ENCODE results near the gene DVL3.
"Not testable (repeated sequence)": the region's sequence is repeated elsewhere in the genome, so short reads cannot be mapped to it uniquely, and the experiment has no call there.

The DVL3 gene

DNA sequence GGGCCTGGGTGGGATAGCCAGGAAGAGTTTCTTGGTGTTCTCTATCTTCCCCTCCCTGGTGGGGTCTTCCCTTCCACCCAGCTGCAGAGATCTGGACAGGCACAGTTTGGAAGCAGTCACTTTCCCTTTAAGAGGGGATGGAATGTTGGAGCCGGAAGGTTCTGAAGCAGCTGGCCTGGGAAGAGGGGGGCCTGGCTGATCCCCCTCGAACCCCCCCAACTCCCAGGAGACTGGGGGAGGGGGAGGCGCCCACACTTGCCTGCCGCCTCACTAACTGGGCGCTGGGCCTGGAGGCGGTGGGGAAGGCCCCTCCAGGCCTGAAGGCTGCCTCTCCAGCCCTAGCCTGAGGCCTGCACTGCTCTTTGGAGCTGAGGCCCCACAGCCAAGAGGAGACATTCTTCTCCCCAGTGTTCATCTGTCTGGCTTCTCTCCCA, 1.4 kb downstream of the DVL3 start:
- DNase-seq: peak; percentile 56 to 57

DNA sequence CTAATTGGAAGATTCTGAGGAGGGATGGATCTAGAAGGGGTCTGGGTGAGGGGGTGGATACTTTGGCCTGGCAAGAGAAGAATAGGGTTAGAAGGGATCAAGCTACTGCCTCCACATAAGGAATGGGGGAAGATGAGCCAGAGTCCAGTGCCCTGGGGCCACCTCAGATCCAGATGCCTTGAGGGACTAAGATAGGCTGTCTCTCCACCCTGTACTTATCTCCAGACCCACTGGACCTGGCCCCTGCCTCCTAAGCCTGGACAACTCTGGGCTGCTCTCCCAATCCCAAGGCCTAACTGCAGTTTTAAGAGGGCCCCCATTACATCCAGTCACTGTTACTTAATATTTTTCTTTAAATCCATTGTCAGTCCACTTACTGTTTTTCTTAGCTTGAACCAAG, 2.0 kb downstream of the DVL3 start:
- no peak for DNase-seq

DNA sequence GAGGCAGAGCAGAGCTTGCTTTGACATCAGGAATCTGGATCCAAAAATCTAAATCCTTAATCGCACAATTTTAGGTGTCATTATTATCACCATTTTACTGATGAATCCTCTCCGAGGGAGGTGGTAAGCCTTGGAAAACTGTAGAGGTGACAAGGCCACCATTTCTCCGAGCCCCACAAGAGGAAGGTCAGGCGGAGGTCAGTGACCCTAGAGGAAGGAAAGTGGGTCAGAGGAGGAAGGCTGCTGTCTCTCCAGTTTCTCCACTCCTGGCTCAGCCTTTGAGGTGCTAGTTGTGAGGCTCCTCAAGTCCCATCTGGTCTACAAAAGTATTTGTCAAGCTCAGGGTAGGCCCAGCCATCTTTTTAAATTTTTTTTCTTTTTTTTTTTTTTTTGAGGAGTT, 3.2 kb downstream of the DVL3 start:
- DNase-seq: no peak

DNA sequence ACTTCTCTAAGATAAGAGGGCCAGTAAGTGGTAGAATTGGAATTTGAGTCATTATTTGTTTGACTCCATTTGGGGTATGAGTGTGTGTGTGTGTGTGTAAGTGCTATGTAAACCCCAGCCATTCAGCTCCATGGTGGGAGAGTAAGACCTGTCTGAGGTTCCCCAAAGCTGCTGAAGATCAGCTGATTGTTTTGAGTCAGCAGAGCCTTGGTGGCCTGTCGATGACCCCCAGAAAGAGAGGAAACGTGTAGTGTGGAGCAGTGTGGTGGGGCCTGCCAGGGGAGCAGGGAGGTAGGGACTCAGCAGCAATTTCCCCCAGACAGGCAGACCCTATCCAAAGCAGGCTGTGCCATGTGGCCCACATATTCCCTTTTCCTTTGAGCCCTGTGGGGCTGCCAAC, 5.3 kb downstream of the DVL3 start:
- DNase-seq: no peak

DNA sequence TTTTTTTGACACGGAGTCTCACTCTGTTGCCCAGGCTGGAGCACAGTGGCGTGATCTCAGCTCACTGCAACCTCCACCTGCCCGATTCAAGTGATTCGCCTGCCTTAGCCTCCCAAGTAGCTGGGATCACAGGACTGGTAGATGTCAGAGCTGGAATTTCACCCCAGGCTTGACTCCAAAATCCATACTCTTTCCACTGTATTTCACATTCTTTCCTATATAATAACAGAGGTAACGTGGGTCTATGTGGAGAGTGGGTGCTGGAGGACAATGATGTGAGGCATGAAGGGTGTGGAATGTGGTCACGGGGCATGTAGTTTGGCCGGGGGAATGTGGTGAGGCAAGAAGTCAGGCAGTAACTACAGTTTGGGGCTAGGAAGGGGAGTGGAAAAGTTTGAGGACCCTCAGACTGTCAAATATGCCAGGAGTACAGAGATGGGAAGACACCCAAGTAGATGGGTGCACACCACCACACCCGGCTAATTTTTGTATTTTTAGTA, 7.4 kb downstream of the DVL3 start:
- not testable (repeated sequence) for DNase-seq

DNA sequence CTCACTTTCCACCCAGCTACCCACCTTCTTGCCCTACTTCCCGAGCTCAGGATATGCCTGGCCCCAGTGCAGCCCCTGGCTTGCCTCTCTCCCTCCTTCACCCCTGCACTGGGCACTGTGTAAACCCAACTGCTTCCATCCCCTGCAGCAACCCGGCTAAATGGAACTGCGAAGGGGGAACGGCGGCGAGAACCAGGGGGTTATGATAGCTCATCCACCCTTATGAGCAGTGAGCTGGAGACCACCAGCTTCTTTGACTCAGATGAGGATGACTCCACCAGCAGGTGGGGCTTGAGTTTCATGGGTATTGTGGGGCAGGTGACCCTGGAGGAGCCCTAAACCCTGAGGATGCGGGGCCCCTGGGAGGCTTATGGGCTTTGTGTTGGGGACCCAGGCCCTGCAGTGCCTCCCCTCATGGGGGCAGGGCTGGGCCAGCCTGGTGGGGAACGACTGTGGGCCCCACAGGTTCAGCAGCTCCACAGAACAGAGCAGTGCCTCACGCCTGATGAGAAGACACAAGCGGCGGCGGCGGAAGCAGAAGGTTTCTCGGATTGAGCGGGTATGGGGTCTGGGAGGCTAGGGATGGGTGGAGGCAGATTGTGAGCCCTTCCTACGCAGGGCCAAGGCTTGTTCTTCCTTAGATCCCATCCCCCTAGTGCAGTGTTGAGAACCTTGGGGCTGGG, 9.6 kb downstream of the DVL3 start:
- DNase-seq: no peak

DNA sequence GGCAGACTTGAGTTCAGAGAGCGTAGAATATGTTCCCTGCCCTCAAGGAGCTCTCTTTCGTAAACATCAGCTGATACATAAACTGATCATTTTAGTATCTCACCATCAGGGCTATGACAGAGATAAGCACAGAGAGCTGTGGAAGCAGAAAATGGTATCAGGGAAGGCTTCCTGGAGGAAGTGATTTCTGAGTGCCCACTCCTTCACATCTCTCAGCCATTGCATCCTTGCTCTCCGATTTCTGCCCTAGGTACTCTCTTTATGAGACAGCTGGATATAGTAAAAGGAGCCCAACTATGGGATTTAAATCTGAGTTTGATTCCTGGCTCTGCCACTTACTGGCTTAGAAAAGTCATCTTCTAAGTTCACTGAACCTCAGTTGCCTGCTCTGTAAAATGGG, 10.4 kb downstream of the DVL3 start:
- no peak for DNase-seq

DNA sequence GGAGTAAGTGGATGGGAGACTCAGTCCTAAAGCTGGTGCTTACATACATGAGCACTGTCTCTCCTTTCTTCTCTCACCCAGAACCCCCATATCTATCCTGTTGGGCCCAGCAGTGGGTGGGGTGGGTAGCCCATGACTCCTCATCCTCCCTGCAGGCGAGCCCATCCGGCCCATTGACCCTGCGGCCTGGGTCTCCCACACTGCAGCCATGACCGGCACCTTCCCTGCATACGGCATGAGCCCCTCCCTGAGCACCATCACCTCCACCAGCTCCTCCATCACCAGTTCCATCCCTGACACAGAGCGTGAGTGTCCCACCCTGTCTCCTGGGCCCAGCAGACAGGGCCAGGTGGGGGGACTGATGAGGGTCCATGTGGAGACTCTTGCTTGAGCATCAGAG, 11.5 kb downstream of the DVL3 start:
- DNase-seq: no peak

DNA sequence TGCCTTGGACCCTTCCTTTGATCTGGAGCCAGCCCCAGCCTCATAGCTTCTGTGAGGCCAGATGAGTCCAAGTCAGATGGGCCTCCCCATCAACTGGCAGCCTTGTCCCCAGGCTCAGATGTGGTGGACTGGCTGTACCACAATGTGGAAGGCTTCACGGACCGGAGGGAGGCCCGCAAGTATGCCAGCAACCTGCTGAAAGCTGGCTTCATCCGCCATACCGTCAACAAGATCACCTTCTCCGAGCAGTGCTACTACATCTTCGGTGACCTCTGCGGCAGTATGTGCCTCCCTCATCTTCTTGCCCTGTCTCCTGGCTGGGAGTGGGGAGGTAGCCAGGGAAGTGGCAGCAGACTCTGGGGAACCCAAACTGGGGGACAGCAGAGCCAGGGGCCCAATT, 12.6 kb downstream of the DVL3 start:
- DNase-seq: no peak

DNA sequence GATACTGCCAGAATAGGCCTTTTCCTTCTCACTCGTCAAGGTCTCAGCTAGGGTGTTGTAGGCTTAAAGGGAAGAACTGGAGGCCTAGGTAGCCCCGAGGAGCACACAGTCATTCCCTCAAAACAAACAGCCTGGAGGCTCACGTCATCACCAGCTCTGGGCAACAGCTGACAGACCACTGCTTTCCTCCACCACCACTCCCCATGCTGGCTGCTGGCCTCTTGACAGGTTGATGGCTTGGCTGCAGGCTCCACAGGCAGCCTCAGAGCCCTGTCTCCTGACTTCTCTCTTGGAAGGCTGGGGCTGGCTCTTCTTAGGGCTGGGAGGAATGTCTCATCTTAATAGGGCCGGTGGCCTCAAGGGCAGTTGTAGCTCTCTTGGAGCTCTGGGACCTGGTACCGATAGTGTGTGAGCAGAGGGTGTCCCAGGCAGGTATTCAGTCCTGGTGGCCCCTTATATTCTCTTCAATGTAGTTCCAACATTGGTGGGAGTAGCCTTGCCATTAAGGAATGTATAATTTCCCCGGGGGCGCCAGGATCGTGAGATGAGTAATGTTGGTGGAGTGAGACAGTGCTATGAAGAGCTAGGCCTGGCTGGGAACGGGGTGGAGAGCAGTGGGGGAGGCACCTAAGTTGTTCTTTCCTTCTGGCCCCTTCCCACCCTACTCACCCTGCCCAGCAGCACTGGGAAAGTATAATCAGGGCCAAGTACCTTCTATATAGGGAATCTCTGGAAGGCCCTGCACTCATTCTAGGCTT, 13.4 kb downstream of the DVL3 start:
- no peak for DNase-seq

DNA sequence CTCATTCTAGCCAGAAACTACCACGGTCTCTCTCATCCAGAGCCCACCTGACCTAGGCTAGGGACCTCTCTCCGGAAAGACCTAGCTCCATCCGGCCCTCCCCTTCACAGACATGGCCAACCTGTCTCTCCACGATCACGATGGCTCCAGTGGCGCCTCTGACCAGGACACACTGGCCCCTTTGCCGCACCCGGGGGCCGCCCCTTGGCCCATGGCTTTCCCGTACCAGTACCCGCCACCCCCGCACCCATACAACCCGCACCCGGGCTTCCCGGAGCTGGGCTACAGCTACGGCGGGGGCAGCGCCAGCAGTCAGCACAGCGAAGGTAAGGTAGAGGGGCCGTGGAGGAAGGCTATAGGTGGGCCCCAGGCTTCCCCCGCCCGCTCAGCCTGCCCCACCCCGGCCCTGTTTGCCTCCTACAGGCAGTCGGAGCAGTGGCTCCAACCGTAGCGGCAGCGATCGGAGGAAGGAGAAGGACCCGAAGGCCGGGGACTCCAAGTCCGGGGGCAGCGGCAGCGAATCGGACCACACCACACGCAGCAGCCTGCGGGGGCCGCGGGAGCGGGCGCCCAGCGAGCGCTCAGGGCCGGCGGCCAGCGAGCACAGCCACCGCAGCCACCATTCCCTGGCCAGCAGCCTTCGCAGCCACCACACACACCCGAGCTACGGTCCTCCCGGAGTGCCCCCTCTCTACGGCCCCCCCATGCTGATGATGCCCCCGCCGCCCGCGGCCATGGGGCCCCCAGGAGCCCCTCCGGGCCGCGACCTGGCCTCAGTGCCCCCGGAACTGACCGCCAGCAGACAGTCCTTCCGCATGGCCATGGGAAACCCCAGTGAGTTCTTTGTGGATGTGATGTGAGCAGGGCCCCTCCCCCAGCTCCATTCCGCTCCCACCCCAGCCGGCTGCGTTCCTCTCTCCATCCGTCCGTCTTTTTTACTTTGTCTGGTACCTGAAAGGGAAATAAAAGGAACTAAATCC, 15.0 kb downstream of the DVL3 start:
- DNase-seq: no peak

DNA sequence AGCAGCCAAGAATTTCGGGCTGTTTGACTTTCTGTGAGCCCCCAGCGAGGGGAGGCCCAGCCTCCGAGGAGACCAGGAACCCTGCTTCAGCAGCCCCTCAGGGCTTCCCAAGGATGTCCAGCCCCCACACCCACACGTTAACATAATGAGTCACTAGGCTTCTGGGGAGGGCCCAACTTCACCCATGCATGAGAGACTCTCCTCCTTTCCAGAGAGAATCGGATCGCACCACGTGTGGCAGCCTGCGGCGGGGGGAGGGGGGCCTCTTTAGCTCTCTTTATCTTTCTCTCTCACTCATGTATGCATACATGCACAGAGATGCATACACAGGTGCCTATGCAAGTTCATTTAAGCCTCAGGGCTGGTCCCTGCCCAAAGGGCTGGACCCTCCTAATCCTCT, 16.4 kb downstream of the DVL3 start:
- no peak for DNase-seq

DNA sequence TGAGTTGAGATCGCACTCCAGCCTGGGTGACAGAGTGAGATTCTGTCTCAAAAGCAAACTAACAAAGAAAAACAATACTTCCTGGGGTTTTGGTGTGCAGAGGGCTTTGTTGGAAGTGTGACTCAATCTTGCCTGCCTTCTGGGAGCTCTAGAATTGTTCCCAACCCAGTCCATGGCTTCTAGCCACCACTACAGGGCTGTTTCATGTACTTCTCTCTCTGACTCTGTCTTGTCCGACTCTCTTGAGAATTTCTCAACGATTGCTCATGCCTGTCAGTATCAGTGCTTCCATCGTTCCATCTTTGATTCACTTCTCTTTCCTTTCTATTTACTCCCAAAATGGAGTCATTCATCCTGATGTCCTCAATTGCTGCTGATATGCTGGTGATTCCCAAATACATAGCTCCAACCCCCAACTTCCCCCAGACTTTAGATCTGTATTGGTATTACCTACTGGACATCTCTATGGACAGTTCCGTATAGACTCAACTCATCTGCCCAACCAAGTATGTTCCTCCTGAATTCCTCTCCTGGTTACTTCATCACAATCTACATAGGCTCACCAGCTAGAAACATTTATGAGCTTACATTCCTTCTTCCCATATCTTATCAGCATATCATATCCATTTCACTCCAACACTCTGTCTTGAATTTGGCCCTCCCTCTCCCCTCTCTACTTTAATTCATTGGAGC, 17.6 kb downstream of the DVL3 start:
- no peak for DNase-seq

DNA sequence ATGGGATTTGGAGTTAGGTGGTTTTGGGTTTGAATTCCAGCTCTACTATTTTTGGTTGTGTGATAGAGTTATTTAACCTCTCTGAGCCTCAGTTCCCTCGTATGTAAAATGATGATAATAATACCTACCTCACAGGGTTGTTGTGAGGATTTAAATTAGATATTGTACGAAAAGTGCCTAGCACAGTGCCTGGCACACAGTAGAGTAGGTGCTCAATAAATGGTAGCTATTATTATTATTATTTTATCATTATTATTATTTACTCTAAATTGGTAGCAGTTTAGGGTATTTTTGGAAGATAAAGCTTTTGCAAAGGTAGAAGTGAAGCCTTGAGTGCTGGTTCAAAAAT, 18.2 kb downstream of the DVL3 start:
- DNase-seq: no peak

DNA sequence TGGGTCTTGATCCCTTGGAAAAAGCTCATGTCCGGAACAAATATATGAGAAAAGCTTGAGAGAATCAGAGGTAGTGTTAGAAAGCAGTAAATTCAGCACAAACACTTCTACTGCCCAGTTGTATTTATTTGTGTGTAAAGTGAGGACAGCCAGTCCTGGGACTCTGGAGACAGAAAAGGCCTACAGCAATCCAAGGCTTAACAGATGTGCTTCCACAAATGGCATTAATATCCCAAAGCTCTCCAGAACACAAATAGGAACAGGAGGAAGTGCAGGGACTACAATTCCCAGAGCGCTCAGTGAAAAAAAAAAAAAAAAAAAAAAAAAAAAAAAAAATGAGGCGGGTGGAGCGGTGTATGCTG, 19.1 kb downstream of the DVL3 start:
- no peak for DNase-seq

DNA sequence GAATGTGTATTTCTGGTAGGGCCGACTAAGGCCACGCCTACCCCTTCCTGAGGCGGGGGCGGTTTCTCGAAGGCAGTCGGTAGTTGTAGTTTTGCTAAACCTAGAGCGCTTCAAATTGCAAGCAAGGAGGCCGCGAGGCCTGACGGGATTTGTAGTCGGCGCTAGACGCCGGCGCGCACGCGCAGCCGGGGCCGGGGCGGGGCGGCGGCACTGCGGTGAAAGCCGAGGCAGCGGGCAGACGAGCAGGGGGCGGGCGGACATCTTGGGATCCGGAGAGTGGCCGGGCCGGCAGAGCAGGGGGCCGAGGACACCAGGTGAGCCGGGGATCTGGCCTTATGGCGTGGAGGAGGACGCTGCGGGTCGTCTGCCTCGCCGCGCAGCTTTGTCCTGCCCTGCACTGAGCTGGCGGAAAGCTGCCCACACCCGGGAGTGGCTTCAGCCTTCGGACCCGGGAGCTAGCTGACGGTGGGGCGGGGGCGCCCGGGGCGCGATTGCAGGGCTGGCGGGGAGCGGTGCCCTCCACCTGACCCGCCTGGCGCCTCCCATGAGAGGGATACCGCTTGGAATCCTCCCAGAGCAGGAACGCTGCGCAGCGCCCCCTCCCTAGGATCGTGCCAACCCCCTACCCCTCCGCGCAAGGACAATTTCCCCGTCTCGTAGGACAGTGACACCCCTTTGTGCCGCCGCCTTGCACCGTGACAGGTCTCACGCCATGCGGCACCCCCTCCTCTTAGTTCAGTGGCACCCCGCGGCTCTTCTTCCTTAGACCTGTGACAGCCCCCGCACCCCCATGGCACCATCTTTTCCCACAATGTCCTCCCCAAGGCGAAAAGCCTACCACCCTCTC, 19.7 kb downstream of the DVL3 start, which contains the start of gene AP2M1:
Gene AP2M1, plus strand, starts transcription at position 210 of the 847 bp plus-strand sequence. CDS start 2,139 bp downstream, outside the sequence.
- DNase-seq: peak; percentile 97 to 99

DNA sequence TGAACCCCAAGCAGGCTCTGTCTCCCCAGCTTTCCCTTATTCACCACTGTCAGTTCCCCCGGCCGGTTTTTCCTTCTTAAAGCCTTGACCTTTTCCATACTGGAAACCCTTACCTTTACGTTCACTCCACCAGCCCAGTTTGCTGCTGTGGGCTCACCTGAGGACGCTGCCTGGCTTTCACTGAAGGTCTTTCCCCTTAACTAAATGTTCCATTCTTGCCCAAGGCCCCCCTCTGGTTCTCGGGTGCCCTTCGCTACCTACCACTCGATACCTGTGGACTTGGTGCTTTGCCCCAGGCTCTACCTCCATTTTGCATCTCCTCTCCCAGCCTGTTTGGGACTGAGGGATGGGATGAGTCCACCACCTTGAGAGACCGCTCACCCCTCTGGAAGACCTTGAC, 20.3 kb downstream of the DVL3 start:
- no peak for DNase-seq

DNA sequence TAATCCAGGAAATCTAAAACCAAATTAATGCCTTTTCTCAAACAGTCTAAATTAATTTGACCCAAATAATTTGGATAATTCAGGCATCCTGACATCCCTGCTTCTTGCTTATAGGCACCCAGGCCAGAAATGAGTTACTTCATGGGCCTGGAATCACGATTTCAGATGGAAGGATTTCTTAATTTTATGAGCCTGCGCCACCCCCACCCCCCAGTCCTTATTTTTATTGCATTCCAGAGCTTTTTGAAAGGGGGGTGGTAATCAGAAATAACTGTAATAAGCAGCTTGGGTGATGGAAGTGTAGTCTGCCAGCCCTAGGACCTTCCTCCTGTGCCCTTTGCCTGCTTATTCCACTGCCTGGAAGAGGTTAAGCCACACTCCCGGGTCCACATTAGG, 20.8 kb downstream of the DVL3 start:
- DNase-seq: no peak

DNA sequence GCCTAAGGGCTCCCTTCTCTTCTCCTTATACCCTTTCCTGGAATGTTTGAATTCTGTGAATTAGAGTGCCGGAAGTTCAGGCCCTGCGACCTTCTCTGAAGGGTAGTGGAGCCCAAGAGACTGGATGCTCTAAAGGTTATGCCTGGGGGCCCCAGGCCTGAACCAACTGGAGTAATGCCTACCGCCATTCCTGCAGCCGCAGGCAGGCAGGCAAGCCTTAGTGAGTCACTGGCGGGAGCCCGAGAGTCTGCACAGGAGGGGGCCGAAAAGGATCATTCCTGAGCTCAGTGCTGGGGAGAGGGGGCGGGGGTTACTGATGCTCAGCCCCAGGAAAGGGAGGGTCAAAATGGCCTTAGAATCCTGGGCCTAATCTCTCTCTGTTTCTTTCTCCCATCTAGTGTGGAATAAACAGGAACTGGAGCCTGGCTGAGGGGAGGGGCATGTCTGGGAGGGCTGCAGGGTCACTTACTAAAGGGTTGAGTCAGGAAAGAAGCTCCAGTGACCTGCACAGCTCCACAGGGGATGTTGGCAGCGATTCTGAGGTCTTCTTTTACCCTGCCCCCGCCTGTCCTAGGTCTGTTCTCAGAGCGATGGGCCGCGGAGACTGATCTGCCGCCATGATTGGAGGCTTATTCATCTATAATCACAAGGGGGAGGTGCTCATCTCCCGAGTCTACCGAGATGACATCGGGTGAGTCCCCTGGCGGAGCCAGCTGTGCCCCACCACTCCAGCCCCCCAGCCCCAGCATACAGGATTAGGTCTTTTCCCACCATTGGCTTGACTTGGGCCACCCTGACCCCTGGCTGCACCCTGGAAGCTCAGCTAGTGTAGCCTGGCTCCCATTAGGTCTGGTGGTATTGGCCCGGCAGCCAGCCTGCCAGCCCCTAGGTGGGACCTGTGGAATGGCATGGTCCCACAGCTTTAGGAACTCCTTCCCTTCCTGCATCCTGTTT, 21.5 kb downstream of the DVL3 start:
- peak in 1 of 2 donors; percentile 16 for DNase-seq

DNA sequence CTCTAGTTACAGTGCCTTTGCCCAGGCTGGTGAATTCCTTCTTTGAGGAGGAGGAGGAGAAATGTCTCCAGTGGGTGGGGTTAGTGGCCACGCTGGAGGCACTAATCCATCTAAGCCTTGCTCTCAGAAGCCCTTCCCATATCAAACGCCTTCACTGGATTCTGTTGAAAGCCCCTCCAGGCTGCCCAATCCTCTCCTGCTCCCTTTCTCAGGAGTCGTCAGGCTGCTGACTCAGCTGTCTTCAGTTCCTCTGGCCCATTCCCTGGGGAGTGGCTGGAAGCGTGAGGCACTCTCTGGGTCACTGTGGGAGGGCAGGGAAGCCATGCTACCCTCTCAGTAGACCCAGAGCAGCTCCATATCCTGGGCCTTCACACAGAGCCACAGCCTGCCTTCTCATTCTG, 22.2 kb downstream of the DVL3 start:
- DNase-seq: no peak

Measured in hippocampal formation (tissue), 2 donors.